GM12878 (cell line): Measurements from ENCODE around the gene RAMP2. TPM values are rescaled to one million over a fixed set of nuclear protein-coding genes. Genes with fewer than 3 reads are reported as not detected.
A peak's percentile ranks its signal among the peaks of the same experiment; 100 is the strongest.

ENCODE experiments used
- ATAC-seq: fragments of 200-7000 bp; cut with Tn5 transposase; 3 replicates; pipeline ENCODE4 v1.9.1; 2020; ENCODE audit warnings: mild to moderate bottlenecking, moderate library complexity
- BruUV-seq: library from RNA; stranded (reverse); fragments of 400-500 nt; replicated peaks from 2 replicates; lab custom pipeline; 2021; lab: Mats Ljungman, UMichigan
- CTCF ChIA-PET: fragments of 300-600 bp; sonication (Branson Sonifier 250); formaldehyde crosslinking; extraction: SDS; loops from one replicate; lab custom pipeline; 2021; ENCODE audit warnings: inconsistent platforms; lab: Yijun Ruan, JAX
- POLR2A ChIA-PET: fragments of 350-600 bp; formaldehyde crosslinking; extraction: SDS; loops from one replicate; lab custom pipeline; 2021; ENCODE audit warnings: inconsistent platforms; lab: Charles Lee
- RAD21 ChIA-PET: fragments of 300-600 bp; sonication (Branson Sonifier 250); formaldehyde crosslinking; loops from one replicate; lab custom pipeline; 2023; ENCODE audit warnings: antibody characterized with exemption; ENCODE audit not compliant: unreplicated experiment; lab: Charles Lee
- SMC1A ChIA-PET: fragments of 300-600 bp; sonication (Branson Sonifier 250); formaldehyde crosslinking; loops from one replicate; lab custom pipeline; 2023; ENCODE audit not compliant: unreplicated experiment, uncharacterized antibody; lab: Charles Lee
- DNase-seq: peaks from one replicate; pipeline ENCODE4 v3.0.0-alpha.2; 2011; ENCODE audit warnings: low read depth, low spot score
- FAIRE-seq: peaks from 3 replicates; lab custom pipeline; 2011; peaks lifted over from hg19 to GRCh38; lab: Jason Lieb, UNC
- H2AFZ ChIP-seq: 2 replicates; pipeline ENCODE4 v1.6.0; 2011; ENCODE audit warnings: low read depth, low read length, control low read depth; ENCODE audit not compliant: control insufficient read depth
- H3K27ac ChIP-seq: 2 replicates; pipeline ENCODE4 v1.5.1; 2011; ENCODE audit warnings: control low read depth; ENCODE audit not compliant: control insufficient read depth, insufficient read depth
- H3K27me3 ChIP-seq, 2 experiments: replicated peaks in 1 of 2; 2 replicates each; pipeline versions ENCODE4 v1.6.0 to v1.6.1; 2011; ENCODE audit warnings: low read length in 1 of 2; ENCODE audit not compliant: control insufficient read depth in 2 of 2, insufficient read depth in 2 of 2
- H3K36me3 ChIP-seq, 2 experiments: 2 replicates each; pipeline ENCODE4 v1.5.1; 2011; ENCODE audit warnings: low read length in 1 of 2; ENCODE audit not compliant: control insufficient read depth in 2 of 2, insufficient read depth in 2 of 2
- H3K4me1 ChIP-seq: 2 replicates; pipeline ENCODE4 v1.6.1; 2011; ENCODE audit warnings: mild to moderate bottlenecking, low read length, moderate library complexity, mixed read lengths; ENCODE audit not compliant: control insufficient read depth, insufficient read depth
- H3K4me2 ChIP-seq: 2 replicates; pipeline ENCODE4 v1.6.0; 2011; ENCODE audit warnings: control low read depth; ENCODE audit not compliant: control insufficient read depth, insufficient read depth
- H3K4me3 ChIP-seq: fragments of 200-600 bp; sonication (generic); 2 replicates; pipeline ENCODE4 v1.5.1; 2016
- H3K79me2 ChIP-seq: 2 replicates; pipeline ENCODE4 v1.6.0; 2011; ENCODE audit warnings: low read length; ENCODE audit not compliant: control insufficient read depth, insufficient read depth
- H3K9ac ChIP-seq: 2 replicates; pipeline ENCODE4 v1.8.0; 2011; ENCODE audit warnings: low read length, control low read depth, mixed read lengths; ENCODE audit not compliant: control insufficient read depth, insufficient read depth
- H3K9me3 ChIP-seq: replicated peaks from 3 replicates; pipeline ENCODE4 v1.5.1; 2011; ENCODE audit warnings: mild to moderate bottlenecking, low read length; ENCODE audit not compliant: control insufficient read depth, insufficient read depth
- H4K20me1 ChIP-seq: 2 replicates; pipeline ENCODE4 v1.6.0; 2011; ENCODE audit not compliant: control insufficient read depth, insufficient read depth
- BACH1 ChIP-seq: fragments of 450-650 bp; IDR thresholded peaks from 2 replicates; pipeline ENCODE4 v1.6.1; 2017; ENCODE audit warnings: mild to moderate bottlenecking, borderline replicate concordance
- BCL11A ChIP-seq: IDR thresholded peaks from 2 replicates; pipeline ENCODE4 v1.6.1; 2011; ENCODE audit warnings: low read depth, low read length
- IKZF2 ChIP-seq, 2 experiments: fragments of 450-650 bp; IDR thresholded peaks; 2 replicates each; pipeline ENCODE4 v1.6.1; 2017; ENCODE audit warnings: mild to moderate bottlenecking in 2 of 2, moderate library complexity in 2 of 2
- MEF2A ChIP-seq: IDR thresholded peaks from 2 replicates; pipeline ENCODE4 v1.6.1; 2011; ENCODE audit warnings: low read depth, mild to moderate bottlenecking, low read length, moderate library complexity; ENCODE audit not compliant: insufficient read depth
- MLLT1 ChIP-seq: fragments of 450-650 bp; IDR thresholded peaks from 2 replicates; pipeline ENCODE4 v1.6.1; 2016; ENCODE audit warnings: mild to moderate bottlenecking
- MTA2 ChIP-seq: fragments of 450-650 bp; IDR thresholded peaks from 2 replicates; pipeline ENCODE4 v1.6.1; 2016; ENCODE audit warnings: low read depth, mild to moderate bottlenecking, moderate library complexity
- NFIC ChIP-seq: IDR thresholded peaks from 2 replicates; pipeline ENCODE4 v1.6.1; 2012; ENCODE audit warnings: low read depth, mild to moderate bottlenecking, inconsistent platforms, low read length, moderate library complexity
- NFYB ChIP-seq: IDR thresholded peaks from 2 replicates; pipeline ENCODE4 v1.6.1; 2011; ENCODE audit warnings: low read depth, mild to moderate bottlenecking, low read length, improper control_type of control experiment, moderate library complexity; ENCODE audit not compliant: insufficient read depth
- PML ChIP-seq: IDR thresholded peaks from 2 replicates; pipeline ENCODE4 v1.6.1; 2012; ENCODE audit warnings: low read length, inconsistent platforms
- RCOR1 ChIP-seq: conservative IDR thresholded peaks from 2 replicates; pipeline ENCODE4 v1.6.1; 2012; ENCODE audit warnings: low read depth, low read length, improper control_type of control experiment
- SMAD1 ChIP-seq: fragments of 450-650 bp; IDR thresholded peaks from 2 replicates; pipeline ENCODE4 v1.6.1; 2018; ENCODE audit warnings: mild to moderate bottlenecking, low read depth; ENCODE audit not compliant: partially characterized antibody
- STAT1 ChIP-seq: fragments of 450-650 bp; conservative IDR thresholded peaks from 2 replicates; pipeline ENCODE4 v1.6.1; 2014; ENCODE audit warnings: antibody characterized with exemption, mild to moderate bottlenecking
- TBL1XR1 ChIP-seq: IDR thresholded peaks from 2 replicates; pipeline ENCODE4 v1.6.1; 2012; ENCODE audit warnings: low read depth, low read length, improper control_type of control experiment
- WRNIP1 ChIP-seq: IDR thresholded peaks from 2 replicates; pipeline ENCODE4 v1.6.1; 2011; ENCODE audit warnings: low read depth, low read length, improper control_type of control experiment, borderline replicate concordance
- ZNF207 ChIP-seq: fragments of 450-650 bp; IDR thresholded peaks from 2 replicates; pipeline ENCODE4 v1.6.1; 2014; ENCODE audit warnings: antibody characterized with exemption, mild to moderate bottlenecking, borderline replicate concordance
- ZNF274 ChIP-seq: IDR thresholded peaks from one replicate; pipeline ENCODE4 v1.8.0; 2011; ENCODE audit not compliant: insufficient read length, insufficient read depth
- ZNF384 ChIP-seq: IDR thresholded peaks from 2 replicates; pipeline ENCODE4 v1.6.1; 2012; ENCODE audit warnings: low read depth, mild to moderate bottlenecking, low read length, improper control_type of control experiment, borderline replicate concordance
- WGBS: methylation state at CpG from one replicate; pipeline ENCODE4 v1.1.6; 2016; ENCODE audit warnings: low lambda C conversion rate; ENCODE audit not compliant: insufficient replicate concordance, insufficient coverage; ENCODE audit errors: missing lambda C conversion rate; 5-methylcytosine and 5-hydroxymethylcytosine counted together
- in situ Hi-C: fragments of 300-500 bp; cut with MboI; formaldehyde crosslinking; loops from 9 replicates; pipeline ENCODE4 v1.14.3; 2018; ENCODE audit warnings: mixed read lengths
- intact Hi-C: fragments of 100-400 bp; cut with micrococcal nuclease; formaldehyde crosslinking; loops from one replicate; pipeline ENCODE4 v1.14.2; 2022; ENCODE audit not compliant: unreplicated experiment
- polyA plus RNA-seq, 11 experiments: library from polyadenylated mRNA; depleted of rRNA in 4 of 11; unstranded in 6 of 11; stranded (reverse) in 5 of 11; fragments of >200 nt; fragmentation: Nextera tagmentation in 4 of 11; fragmentation: Illumina TruSeq in 1 of 11; extraction: Ambion mirVana in 4 of 11; extraction: Trizol in 1 of 11; gene quantifications; 1 replicate in 1 of 11; 2 replicates in 10 of 11; pipeline versions ENCODE4 v1.2.1 to v1.2.3, GENCODE V29; 2011 to 2016; ENCODE audit warnings: inconsistent platforms in 2 of 11, missing spikeins in 2 of 11, low read depth in 1 of 11
- total RNA-seq, 4 experiments: library from RNA; depleted of rRNA in 3 of 4; stranded (reverse); fragments of >200 nt in 3 of 4; fragmentation: Illumina TruSeq in 1 of 4; extraction: Trizol in 1 of 4; gene quantifications; 2 replicates each; pipeline versions ENCODE4 v1.2.1 to v1.2.3, GENCODE V29; 2013 to 2021
- TF ChIP-seq, protein P1 (sequence below): IDR thresholded peaks from 2 replicates; pipeline ENCODE4 v1.6.1; 2012; ENCODE audit warnings: low read depth, low read length, improper control_type of control experiment

Gene RAMP2
- total and polyA plus RNA-seq, 10 of the 15 experiments (the other 5 are each of a cell fraction or from before 2014, with no cell fraction given) = 0.14 to 0.32 (median 0.21) TPM; not detected in 4

DNA sequence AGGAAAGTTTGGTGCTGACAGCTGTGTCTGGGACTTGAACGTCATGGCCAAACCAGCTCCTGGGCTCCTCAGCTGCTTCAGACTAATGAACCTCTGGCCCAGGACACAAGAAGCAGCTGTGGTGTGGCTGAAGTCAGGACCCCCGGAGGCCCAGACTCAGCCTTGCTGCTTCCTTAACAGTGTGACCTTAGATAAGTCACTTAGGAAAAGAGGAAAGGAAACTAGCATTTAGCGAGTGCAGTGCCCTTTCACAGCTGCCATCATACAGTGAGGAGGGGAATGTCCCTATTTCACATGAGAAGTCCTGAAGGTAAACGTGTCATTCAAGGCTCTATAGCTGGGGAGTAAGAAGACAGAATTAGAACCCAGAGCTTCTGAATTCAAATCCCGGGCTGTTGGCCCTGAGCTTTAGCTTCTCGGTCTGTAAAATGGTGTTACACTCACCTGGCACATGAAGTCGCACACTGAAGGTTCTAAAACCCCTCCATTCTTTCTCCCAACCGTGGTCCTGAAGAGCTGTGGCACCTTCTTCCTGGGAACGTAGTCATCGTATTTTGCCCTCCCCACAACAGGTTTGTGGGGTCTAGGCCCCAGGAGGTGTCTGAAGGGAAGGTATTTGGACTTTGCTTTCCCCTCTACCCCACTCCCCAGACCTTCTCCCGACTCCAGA lies 910 bp upstream of the RAMP2 start (continued):
- no peak for TF ChIP-seq RCOR1
- TF ChIP-seq MEF2A = no peak
- no peak for TF ChIP-seq SMAD1
- TF ChIP-seq ZNF207 = no peak

DNA sequence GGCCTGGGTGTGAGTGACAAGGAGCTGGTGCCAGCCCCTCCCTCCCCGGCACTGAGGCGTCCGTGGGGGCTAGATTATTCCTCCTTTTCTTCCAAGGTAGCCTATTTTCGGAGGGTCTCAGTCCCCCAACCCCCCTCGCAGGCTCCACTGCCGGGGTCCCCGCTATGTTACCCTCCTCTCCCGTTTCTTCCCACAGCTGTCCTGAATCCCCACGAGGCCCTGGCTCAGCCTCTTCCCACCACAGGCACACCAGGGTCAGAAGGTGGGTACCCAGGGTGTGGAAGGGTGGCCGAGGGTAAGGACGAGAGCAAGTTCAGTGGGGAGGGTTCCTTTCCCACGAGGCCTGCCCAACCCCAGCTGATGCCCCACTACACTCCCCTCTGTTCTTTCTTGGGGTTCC lies 611 bp downstream of the RAMP2 start:
- H3K9me3 ChIP-seq = no peaks in the 10 kb centered on the region
- ChIA-PET RAD21 (interaction anchor here (1.1 to 4.6 kb wide), 4 partner anchors 40 to 183 kb away, joined by 4 to 47 read pairs (median 8); partner anchors contain the start of gene PSMC3IP), CTCF (interaction anchor here (1.0 to 8.1 kb wide), 6 partner anchors 11 to 184 kb away, joined by 3 to 164 read pairs (median 10); partner anchors contain the start of genes PSMC3IP and VPS25), SMC1A (interaction anchor here (0.9 to 5.9 kb wide), 3 partner anchors 10 to 183 kb away, joined by 4 to 71 read pairs (median 15); partner anchors contain the start of genes PSMC3IP and VPS25), POLR2A (interaction anchor here (0.6 to 1.2 kb wide), 2 partner anchors 43 to 154 kb away, joined by 3 read pairs; no protein-coding TSS in a partner anchor)
- DNase-seq (no peak), ATAC-seq (no peak), FAIRE-seq (no peak)
- peak overlapping the region; percentile 59 for H3K4me2 ChIP-seq
- no peaks in the 10 kb centered on the region for H4K20me1 ChIP-seq
- H3K27me3 ChIP-seq = no peaks in the 10 kb centered on the region
- H3K9ac ChIP-seq = no peak overlapping the region
- H3K27ac ChIP-seq = no peak overlapping the region
- H3K4me3 ChIP-seq = peak overlapping the region; percentile 37; the same call in 1 of the 2 replicates
- TF ChIP-seq MLLT1 = no peak
- no peak for TF ChIP-seq TBL1XR1
- TF ChIP-seq NFIC = no peak
- no peak for TF ChIP-seq BACH1
- no peak for TF ChIP-seq IKZF2 (IDR thresholded peaks at IDR 0.05)
- TF ChIP-seq NFYB = no peak
- TF ChIP-seq, protein P1, sequence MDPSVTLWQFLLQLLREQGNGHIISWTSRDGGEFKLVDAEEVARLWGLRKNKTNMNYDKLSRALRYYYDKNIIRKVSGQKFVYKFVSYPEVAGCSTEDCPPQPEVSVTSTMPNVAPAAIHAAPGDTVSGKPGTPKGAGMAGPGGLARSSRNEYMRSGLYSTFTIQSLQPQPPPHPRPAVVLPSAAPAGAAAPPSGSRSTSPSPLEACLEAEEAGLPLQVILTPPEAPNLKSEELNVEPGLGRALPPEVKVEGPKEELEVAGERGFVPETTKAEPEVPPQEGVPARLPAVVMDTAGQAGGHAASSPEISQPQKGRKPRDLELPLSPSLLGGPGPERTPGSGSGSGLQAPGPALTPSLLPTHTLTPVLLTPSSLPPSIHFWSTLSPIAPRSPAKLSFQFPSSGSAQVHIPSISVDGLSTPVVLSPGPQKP = no peak
- no peak for TF ChIP-seq WRNIP1
- TF ChIP-seq BCL11A = no peak
- TF ChIP-seq PML = no peak
- no peak for TF ChIP-seq STAT1
- TF ChIP-seq ZNF274 = no peak
- TF ChIP-seq MTA2 = no peak
- TF ChIP-seq ZNF384 = no peak
- intact Hi-C loops = loop anchor here (5.0 kb wide), 2 partner anchors 79 to 214 kb away; partner anchors contain the start of genes CCR10 and CNTNAP1
- H2AFZ ChIP-seq = 0 out of 2 replicates have a peak overlapping the region, but pooled peaks have one; percentile 41
- BruUV-seq = no TSS peak
- H3K4me1 ChIP-seq = peaks cover 17% of the 10 kb centered on the region
- in situ Hi-C loops = loop anchor here (10.0 kb wide), 1 partner anchor 187 kb away; the partner anchor contains the start of gene PSMC3IP
- 45% methylated on average over 12 of the region's 12 CpGs for WGBS
- H3K79me2 ChIP-seq = no peaks in the 10 kb centered on the region
- no peaks in the 10 kb centered on the region for H3K36me3 ChIP-seq
